ENCODE results near the gene HSF2BP.
"Not testable (repeated sequence)": the region's sequence is repeated elsewhere in the genome, so short reads cannot be mapped to it uniquely, and the experiment has no call there.

The HSF2BP gene

GRCh38 chr21:43597540-43598250 is 61.6 kb downstream of the HSF2BP start:
- no peak for DNase-seq (ENCODE audit: low read depth)

DNA sequence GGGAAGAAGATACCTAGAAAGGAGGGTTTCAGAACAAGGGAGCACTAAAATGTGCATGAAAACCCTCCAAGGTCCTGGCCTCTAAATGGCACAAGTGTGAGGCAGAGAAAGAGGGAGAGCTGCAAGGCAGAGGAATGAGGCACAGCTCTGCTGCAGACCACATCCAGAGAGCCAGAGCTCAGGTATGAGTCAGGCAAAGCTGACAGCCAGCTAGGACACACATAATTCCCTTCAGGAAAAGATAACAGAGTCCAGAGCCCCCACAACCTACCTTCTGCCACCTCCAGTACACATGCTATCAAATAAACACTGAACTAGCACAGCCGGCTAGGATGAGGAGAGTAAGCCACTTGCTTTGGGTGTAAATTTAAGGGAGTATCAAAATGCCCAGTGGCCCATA is 62.2 kb downstream of the HSF2BP start:
- no peak for DNase-seq (ENCODE audit: low read depth)

DNA sequence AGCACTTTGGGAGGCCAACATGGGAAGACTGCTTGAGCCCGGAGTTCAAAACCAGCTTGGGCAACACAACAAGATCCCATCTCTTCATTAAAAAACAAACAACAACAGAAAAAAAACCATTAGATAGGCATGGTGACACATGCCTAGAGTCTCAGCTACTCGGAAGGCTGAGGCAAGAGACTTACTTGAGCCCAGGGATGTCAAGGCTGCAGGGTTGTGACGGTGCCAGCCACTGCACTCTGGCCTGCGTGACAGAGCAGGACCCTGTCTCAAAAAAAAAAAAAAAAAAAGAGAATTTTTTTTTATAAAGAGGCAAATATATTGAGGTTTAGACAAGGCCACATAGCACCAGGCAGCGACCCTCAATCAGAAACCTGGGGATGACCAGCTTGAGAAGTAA is 62.7 kb downstream of the HSF2BP start:
- DNase-seq (ENCODE audit: low read depth) = no peak

GRCh38 chr21:43595769-43596168 is 63.5 kb downstream of the HSF2BP start:
- not testable (repeated sequence) for DNase-seq (ENCODE audit: low read depth)

- DNase-seq (ENCODE audit: low read depth) = no peak
Measured at GRCh38 chr21:43593078-43593477, 66.2 kb downstream of the HSF2BP start.

GRCh38 chr21:43591571-43591970 is 67.7 kb downstream of the HSF2BP start:
- no peak for DNase-seq (ENCODE audit: low read depth)

- DNase-seq (ENCODE audit: low read depth) = no peak
Measured at GRCh38 chr21:43590194-43590593, 69.1 kb downstream of the HSF2BP start.

- no peak for DNase-seq (ENCODE audit: low read depth)
Measured at GRCh38 chr21:43588957-43589356, 70.3 kb downstream of the HSF2BP start.

GRCh38 chr21:43585924-43586413 is 73.3 kb downstream of the HSF2BP start:
- no peak for DNase-seq (ENCODE audit: low read depth)

GRCh38 chr21:43585514-43585913 is 73.8 kb downstream of the HSF2BP start:
- DNase-seq (ENCODE audit: low read depth) = no peak

GRCh38 chr21:43581453-43581852 is 77.8 kb downstream of the HSF2BP start:
- no peak for DNase-seq (ENCODE audit: low read depth)

- no peak for DNase-seq (ENCODE audit: low read depth)
Measured at GRCh38 chr21:43578677-43579303, 80.5 kb downstream of the HSF2BP start.

DNA sequence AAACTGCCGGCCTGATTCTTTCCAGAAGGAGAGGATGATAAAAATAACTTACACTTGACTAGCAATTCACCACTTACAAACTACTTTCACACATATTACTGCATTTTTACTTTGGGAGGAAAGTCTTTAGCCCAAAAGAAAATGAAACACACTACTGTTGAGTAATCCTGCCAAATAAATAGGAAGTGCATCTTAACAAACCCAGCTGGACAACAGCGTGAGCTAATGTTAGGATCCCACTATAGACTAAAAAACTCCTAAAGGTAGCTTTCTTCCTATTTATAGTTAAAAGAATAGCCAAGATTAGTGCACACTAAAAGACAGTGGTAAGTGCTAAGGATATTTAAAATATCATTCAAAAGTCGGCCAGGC is 83.8 kb downstream of the HSF2BP start:
- no peak for DNase-seq (ENCODE audit: low read depth)

- DNase-seq (ENCODE audit: low read depth) = no peak
Measured at GRCh38 chr21:43574741-43575472, 84.4 kb downstream of the HSF2BP start.

- no peak for DNase-seq (ENCODE audit: low read depth)
Measured at GRCh38 chr21:43573921-43574320, 85.4 kb downstream of the HSF2BP start.

DNA sequence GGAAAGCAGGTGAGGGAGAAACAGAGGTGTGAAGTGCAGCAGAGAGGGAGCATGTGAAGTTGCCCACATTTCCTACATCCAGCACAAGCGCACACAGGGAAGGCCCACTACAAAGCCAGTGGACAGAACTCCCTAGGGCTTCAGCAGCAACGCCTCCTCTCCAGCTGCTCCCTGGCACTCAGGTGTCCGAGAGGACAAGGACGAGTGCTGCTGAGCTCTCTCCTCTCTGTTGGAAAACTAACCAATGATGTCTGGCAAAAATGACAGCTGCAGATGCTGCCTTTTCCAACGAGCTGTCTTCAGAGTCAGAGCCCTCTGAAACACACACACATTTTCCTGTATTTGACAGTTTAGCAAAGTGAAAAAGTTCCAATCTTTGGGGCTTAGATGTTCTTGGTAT is 86.8 kb downstream of the HSF2BP start:
- no peak for DNase-seq (ENCODE audit: low read depth)

DNA sequence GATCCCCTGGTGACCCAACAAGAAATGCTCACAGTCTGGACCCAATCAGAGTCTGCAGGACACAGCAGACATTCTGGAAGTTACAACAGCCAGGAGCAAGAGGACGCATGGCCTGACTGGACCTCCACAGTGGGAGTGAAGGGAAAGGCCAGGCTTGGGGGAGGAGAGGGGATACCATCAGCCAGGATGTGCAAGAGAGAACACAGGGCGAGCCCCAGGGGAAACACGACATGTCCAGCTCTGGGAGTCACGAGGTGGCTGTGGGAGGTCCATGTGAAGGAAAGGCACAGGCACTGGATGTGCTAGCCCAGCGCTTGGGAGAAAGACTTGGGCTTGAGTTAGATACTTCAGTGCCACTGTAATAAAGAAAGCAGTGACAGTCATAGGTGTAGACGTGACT is 87.3 kb downstream of the HSF2BP start:
- no peak for DNase-seq (ENCODE audit: low read depth)

- DNase-seq (ENCODE audit: low read depth) = not testable (repeated sequence)
Measured at GRCh38 chr21:43570195-43570594, 89.1 kb downstream of the HSF2BP start.

- not testable (repeated sequence) for DNase-seq (ENCODE audit: low read depth)
Measured at GRCh38 chr21:43562451-43562850, 96.8 kb downstream of the HSF2BP start.

DNA sequence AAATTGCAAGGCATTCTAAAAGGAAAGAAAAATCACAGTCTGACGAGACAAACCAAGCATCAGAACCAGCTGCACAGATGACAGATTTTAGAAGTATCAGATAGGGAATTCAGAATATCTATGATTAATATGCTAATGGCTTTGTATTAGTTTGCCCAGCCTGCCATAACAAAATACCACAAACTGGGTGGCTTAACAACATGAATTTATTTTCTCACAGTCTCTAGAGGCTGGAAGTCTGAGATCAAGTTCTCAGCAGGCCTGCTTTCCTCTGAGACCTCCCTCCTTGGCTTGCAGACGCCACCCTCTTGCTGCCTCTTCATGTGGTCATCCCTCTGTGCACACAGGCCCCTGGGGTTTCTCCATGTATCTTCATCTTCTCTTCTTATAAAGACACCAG is 118.7 kb downstream of the HSF2BP start:
- DNase-seq (ENCODE audit: low read depth) = not testable (repeated sequence)

GRCh38 chr21:43522495-43523131 is 136.7 kb downstream of the HSF2BP start:
- DNase-seq (ENCODE audit: low read depth) = not testable (repeated sequence)

GRCh38 chr21:43517701-43518100 is 141.6 kb downstream of the HSF2BP start:
- not testable (repeated sequence) for DNase-seq (ENCODE audit: low read depth)

All from stimulated activated CD4-positive, alpha-beta T cell treated with anti-CD3 and anti-CD28 coated beads, Interleukin-2, amount 100 ng/mL, for 4 hours (primary cell).